AG04449 (cell line): Measurements from ENCODE around the gene PEBP1.

Experiments used
- CTCF ChIA-PET: fragments of 350-600 bp; formaldehyde crosslinking; extraction: SDS; loops from one replicate; lab custom pipeline; 2021; ENCODE audit warnings: antibody characterized with exemption; lab: Yijun Ruan, JAX
- POLR2A ChIA-PET: fragments of 400-600, 350-600 bp; formaldehyde crosslinking; extraction: SDS; loops from one replicate; lab custom pipeline; 2020; ENCODE audit warnings: antibody characterized with exemption, inconsistent platforms; lab: Yijun Ruan, JAX
- DNase-seq: peaks from one replicate; pipeline ENCODE4 v3.0.0-alpha.2; 2010; ENCODE audit warnings: low read depth, low spot score
- H3K4me3 ChIP-seq: 2 replicates; pipeline ENCODE4 v1.5.1; 2011; ENCODE audit warnings: low read depth, mild to moderate bottlenecking, control low read depth, low read length
- CTCF ChIP-seq: IDR thresholded peaks from one replicate; pipeline ENCODE4 v1.5.1; 2011; ENCODE audit warnings: mild to moderate bottlenecking, moderate library complexity, low read length, control low read depth, inconsistent platforms; ENCODE audit not compliant: insufficient read depth; ENCODE audit errors: missing control alignments

PEBP1 gene

GRCh38 chr12:118183711-118184110 lies 47.8 kb downstream of the PEBP1 start:
- no peak for TF ChIP-seq CTCF
- no peak overlapping the region for H3K4me3 ChIP-seq
- no peak for DNase-seq
- ChIA-PET CTCF (interaction anchor here (0.6 to 14.1 kb wide), 14 partner anchors 11 to 222 kb away, joined by 3 to 589 read pairs (median 4); partner anchors contain the start of genes SUDS3 and TAOK3), POLR2A (no interaction called here)

DNA sequence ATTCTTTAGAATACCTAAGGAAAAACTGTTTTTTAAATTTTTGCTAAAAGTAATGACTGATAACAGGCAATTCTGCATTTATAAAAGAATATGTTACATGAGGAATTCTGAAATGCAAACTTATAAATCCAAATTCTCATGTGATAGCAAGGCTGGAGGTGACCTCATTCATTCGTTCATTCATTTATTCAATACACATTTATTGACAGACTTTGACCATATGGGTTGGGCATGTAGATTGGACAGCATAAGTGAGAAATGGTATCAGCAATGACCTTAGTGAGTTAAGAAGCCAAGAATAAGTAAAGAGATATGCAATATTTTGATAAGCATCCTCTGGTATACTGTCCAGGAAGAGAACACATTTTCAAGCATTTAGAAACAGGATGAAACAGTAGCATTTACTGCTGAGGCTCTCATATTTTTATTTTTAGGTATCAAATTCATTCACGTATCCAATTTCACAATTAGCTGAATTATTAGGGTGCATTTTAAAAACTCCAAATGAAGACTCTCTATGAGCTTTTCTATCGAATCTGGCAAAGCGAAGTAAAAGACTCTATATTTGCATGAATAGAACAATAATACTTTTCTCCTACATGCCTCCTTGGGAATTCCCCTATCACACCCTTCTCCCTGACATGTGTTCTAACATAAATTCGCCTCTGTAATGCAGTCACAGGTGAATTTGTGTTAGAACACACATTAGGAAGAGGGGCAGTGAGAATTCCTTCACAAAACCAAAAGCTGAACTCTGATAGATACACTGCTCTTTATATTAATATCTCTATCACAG lies 49.9 kb downstream of the PEBP1 start:
- CTCF ChIA-PET: interaction anchor here (0.9 to 14.1 kb wide), 5 partner anchors 13 to 192 kb away, joined by 4 to 589 read pairs (median 62); partner anchors contain the start of genes SUDS3 and TAOK3
- TF ChIP-seq CTCF: no peak
- no peak for DNase-seq
- H3K4me3 ChIP-seq: no peak overlapping the region
- POLR2A ChIA-PET: no interaction called here

GRCh38 chr12:118187751-118188435 lies 52.0 kb downstream of the PEBP1 start:
- no peak for DNase-seq
- POLR2A ChIA-PET: no interaction called here

DNA sequence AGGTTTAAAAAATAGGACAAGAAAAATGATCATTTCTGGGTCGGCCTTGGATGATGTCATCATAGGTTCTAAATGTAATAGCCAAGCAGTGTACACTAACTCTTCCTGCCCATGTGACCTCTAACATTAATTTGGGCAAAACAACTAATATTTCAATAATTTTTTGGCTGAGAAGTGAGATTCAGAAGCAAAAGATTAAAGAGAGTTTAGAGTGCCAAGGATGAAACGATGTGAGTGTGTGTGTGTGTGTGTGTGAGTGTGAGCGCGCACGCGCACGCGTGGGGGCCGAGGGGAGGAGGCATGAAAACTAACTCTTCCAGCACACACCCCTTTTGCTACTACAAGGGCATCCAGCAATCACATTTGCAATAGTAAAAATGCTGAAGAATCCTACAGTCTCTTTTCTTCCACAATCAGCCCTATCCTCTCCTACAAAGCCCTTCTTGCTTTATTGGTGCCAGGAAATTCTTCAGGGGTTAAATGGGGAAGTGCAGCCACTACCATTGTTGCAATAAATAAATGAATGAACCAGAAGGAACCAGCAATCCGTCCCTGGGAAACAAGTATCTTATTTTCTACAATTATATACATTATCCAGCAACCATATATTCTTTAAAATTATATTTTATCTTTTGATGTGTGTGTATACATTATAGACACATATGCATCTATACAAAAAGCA lies 52.9 kb downstream of the PEBP1 start:
- ChIA-PET POLR2A (no interaction called here), CTCF (interaction anchor here (5.2 kb wide), 1 partner anchor 187 kb away, joined by 74 read pairs; the partner anchor contains the start of gene SUDS3)
- no peak for DNase-seq
- H3K4me3 ChIP-seq: peak overlapping the region; percentile 64
- TF ChIP-seq CTCF: no peak

More at GRCh38 chr12:118187751-118188435, 52.0 kb downstream of the PEBP1 start:
- CTCF ChIA-PET: interaction anchor here (1.0 to 14.1 kb wide), 3 partner anchors 12 to 313 kb away, joined by 3 to 589 read pairs (median 3); partner anchors contain the start of genes SUDS3 and TAOK3
- no peak overlapping the region for H3K4me3 ChIP-seq
- no peak for TF ChIP-seq CTCF

- peak; percentile 19 for DNase-seq
- peak overlapping the region; percentile 64 for H3K4me3 ChIP-seq
- CTCF ChIA-PET: interaction anchor here (0.9 to 5.2 kb wide), 3 partner anchors 8 to 186 kb away, joined by 4 to 74 read pairs (median 24); partner anchors contain the start of gene SUDS3
- POLR2A ChIA-PET: interaction anchor here (1.4 kb wide), 1 partner anchor 186 kb away, joined by 4 read pairs; the partner anchor contains the start of gene SUDS3
- no peak for TF ChIP-seq CTCF
Observed at GRCh38 chr12:118189741-118190191, 53.8 kb downstream of the PEBP1 start.
